Glomerular endothelial cell (primary cell): ENCODE results near the gene KIRREL3. TPM values are rescaled to one million over a fixed set of nuclear protein-coding genes. Genes with fewer than 3 reads are reported as not detected.

ENCODE experiments used
- DNase-seq: peaks from one replicate; pipeline ENCODE4 v3.0.0-alpha.2; 2011; ENCODE audit warnings: low read depth, low spot score; ENCODE audit errors: extremely low read depth
- total RNA-seq: library from RNA; depleted of rRNA; stranded (reverse); fragments of >200 nt; gene quantifications from 2 replicates; pipeline ENCODE4 v1.2.3, GENCODE V29; 2015

The KIRREL3 gene
- total RNA-seq, 1 donor from 2014 or later = 0.93 TPM

DNA sequence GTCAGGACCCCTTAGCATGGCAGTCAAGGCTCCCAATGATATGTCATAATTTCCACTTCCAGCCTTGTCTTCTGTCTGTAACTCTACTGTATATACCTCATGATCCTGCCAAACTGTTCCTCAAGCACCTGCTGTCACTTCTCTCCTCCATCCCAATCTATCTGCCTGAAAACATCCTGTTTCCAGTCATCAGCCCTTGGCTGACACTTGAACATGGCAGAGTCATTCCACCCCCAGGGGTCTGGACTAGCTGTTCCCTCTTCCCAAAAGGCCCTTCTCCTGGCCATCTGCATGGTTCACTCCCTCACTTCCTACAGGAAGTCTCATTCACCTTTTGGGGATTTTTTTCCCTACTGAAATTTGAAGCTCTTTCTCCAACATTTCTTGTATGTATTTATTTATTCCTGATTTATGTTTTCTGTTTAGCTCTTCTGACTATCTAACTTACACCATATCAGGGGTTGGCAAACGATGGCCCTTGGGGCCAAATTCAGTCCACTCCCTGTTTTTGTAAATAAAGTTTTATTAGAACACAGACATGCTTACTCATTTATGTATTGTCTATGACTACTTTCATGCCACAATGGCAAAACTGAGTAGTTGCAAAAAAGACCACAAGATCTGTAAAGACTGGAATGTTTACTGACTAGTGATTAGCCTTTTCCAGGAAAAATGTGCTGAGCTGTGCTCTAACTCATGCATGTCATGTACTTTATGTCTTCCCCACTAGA, 278.4 kb downstream of the KIRREL3 start:
- no peak for DNase-seq

DNA sequence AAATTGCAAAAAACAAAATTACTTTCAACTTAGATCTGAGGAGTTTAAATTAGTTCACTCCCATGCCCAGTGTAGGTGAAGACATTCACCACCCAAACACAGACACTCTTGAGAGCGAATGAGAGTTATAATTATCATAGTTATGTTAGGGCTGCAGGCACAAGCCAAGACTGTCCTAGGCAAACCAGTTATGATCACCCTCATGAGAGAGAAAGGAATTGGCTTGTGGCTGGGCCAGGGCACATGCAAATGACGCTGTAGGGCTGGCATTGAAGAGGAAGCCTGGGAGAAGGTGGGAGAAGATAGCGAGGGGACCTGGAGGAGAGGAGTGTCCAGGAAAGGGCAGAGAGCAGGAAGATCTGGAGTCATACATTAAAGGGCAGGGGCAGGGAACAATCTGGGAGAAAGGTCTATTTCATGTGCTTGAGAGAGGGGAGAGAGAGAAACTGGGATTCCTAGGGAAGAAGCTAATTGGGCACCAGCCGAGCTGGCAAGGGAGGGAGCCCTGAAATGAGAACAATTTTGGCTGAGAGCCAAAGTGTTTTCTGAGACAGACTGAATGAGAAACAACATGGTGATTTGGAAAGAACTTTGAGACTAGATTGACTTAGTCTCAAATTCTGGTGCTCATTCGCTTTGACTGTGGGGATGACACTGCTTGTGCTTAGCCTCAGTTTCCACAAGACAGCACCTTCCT, 279.9 kb downstream of the KIRREL3 start:
- DNase-seq = no peak

DNA sequence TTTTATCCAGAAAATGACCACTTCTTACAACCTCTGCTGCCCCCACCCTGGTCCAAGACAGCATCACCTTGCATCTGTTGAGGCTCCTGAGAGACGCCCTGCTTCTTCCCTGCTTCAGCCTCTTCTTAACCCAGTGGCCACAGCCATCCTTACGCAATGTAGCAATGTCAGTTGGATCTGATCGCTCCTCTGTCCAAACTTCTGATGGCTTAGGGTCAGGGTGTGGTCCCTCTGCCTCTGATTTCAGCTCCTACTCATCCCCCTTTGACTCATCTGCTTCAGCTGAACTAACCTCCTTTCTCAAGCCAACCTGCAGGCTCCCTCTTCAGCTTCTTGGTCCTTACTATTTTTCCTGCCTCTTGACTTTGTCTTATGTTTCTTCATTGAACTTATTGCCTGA, 280.8 kb downstream of the KIRREL3 start:
- no peak for DNase-seq

DNA sequence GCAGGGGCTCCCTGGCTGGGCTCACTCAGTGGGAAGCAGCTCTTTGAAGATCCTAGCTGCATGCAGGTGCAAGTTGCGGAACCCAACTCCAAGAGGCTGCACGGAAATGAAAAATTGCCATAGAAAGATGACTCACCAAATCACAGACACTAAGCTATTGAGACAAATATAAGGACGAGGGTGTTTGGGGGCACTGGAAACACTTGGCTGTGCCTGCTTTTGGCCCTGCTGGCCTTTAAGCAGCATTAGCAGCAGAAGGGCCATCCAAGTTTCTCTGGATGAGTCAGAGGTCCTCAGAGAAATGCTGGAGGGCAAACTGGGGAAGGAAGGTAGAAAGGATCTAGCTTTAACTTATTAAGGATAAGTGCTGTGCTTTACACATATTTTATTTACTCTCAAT, 282.3 kb downstream of the KIRREL3 start:
- DNase-seq = no peak

DNA sequence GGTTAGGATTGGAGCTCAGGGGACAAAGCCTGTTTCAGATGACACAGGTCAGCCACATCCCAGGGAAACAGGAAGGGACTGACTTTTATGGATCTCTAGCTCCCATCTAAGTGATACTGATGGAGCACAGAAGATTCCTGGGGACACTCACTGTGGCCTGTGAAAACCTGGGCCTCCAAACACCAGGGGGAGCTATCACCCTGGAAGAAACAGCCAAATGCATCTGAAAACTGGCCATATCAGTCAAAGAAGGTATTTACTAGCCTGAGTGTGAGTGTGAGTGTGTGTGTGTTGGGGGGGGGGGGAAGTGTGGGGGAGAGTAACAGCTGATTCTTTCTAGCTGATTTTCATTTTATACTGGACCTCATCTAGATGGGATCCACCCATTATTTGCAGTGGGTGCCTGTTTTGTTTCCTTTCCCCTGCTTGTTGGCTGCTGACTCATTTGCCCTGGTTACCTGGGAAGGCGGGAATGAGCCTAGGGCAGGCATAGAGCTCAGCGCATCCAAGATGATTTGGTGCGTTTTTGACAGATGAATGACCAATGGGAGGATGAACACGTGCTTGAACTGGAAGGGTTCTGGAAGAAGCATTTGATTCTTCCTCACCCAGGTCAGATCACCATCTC, 284.0 kb downstream of the KIRREL3 start:
- DNase-seq = no peak

DNA sequence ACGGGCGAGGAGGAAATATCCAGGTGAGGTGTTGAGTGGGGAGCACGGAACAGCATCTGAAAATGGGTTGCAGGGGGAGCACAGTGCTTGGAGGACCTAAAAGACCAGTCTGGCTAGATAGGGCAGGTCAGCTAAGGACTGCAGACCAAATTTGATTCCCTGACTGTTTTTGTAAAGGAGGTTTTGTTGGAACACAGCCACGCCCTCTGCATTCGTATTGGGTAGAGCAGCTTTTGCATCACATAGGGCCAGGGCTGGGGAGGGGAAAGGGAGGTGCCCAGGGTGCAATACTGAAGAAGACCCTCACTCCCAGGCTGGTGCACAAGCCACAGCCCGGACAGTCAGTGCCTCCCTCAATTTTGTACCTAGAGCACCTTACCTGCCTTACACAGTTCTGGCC, 286.8 kb downstream of the KIRREL3 start:
- DNase-seq = no peak

DNA sequence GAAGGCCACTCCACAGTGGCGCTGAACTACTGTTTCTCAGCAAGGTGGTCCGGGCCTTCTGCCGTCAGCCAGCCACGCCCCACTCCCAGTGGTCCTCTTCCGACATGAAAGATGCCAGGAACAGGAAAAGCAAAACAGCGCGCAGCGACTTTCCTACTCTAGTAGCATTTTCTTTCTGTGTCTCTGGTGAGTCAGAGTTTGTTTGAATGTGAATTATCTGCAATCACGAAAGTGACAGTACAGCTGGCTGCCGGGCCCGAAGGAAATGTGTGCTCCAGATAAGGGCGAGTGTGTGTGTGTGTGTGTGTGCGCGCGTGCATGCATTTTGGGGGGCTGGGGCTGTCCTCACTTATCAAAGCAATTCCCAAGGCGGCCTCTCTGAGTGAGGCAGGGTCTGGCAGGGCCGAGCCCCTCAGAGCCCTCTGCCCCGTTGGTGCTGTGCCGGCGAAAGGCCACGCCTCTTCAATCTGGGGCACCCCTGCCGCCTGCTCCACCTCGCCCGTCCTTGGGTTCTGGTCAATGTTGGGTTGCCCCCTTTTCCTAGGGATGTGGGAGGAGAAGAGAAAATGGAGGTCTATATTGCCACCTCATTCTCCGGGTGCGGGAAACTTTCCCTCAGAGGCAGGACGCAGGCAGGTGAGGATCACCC, 288.5 kb downstream of the KIRREL3 start:
- no peak for DNase-seq

- DNase-seq = no peak
These were observed 289.7 kb downstream of the KIRREL3 start for GRCh38 chr11:126710804-126711399.

DNA sequence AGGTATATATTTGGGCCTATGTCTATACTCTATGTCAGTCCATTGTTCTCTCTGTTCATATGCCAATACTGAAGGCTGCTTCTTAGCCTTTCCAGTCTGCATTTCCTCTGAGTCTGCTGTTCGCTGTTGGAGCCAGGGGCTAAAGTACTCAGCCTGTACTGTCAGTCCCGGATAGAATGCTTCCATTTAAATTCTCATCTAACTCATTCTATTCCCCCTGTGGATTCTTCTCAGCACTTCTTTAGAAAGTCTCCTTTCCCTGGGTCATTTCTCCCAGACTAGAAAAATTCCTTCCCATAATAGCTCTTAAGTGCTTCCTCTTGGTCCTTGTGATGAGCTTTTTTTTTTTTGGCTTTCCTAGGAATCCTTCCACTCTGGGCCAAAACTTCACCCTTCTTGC, 293.1 kb downstream of the KIRREL3 start:
- no peak for DNase-seq

GRCh38 chr11:126704096-126704495, 296.5 kb downstream of the KIRREL3 start:
- DNase-seq = no peak

GRCh38 chr11:126703662-126704061, 296.9 kb downstream of the KIRREL3 start:
- no peak for DNase-seq

DNA sequence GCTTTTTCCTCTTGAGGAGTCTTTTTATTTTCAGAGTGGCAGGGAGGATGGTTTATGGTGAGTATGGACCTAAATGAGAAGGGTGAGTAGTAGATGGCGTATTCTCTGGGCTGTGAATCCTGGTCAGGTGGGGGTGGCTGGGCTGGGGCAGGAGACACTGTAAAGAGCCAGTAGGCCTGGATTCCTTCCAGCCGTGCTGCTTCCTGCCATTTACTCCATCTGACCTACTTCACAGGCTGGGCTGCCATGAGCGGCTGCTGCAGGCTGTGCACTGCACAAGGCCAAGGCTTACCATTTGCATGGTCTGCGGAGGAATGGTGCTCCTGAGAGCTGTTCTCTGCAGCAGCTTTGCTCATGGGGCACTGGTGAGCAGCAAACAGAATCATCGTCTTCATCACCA, 297.6 kb downstream of the KIRREL3 start:
- DNase-seq = no peak

- DNase-seq = no peak
These were observed 298.3 kb downstream of the KIRREL3 start for GRCh38 chr11:126702165-126702720.

GRCh38 chr11:126701520-126701897, 299.1 kb downstream of the KIRREL3 start:
- no peak for DNase-seq

- no peak for DNase-seq
These were observed 299.6 kb downstream of the KIRREL3 start for GRCh38 chr11:126700768-126701519.

- DNase-seq = no peak
These were observed 302.0 kb downstream of the KIRREL3 start for GRCh38 chr11:126698576-126698975.

GRCh38 chr11:126697936-126698335, 302.6 kb downstream of the KIRREL3 start:
- DNase-seq = no peak

- DNase-seq = no peak
These were observed 303.6 kb downstream of the KIRREL3 start for GRCh38 chr11:126696982-126697381.

GRCh38 chr11:126695293-126695692, 305.3 kb downstream of the KIRREL3 start:
- DNase-seq = no peak

- no peak for DNase-seq
These were observed 306.4 kb downstream of the KIRREL3 start for GRCh38 chr11:126694065-126694625.
